Measurements from ENCODE around the gene PIK3R6. TPM values are rescaled to one million over a fixed set of nuclear protein-coding genes. Genes with fewer than 3 reads are reported as not detected.
"Not testable (repeated sequence)": the region's sequence is repeated elsewhere in the genome, so short reads cannot be mapped to it uniquely, and the experiment has no call there.

The PIK3R6 gene
- total RNA-seq, 1 donor from 2014 or later: 4.5 TPM

- peaks cover 12% of the 10 kb centered on the region for H3K36me3 Mint-ChIP-seq (ENCODE audit: low read depth)
- H3K4me1 Mint-ChIP-seq: peaks cover 2% of the 10 kb centered on the region
Observed at GRCh38 chr17:8826808-8827435, 40.6 kb downstream of the PIK3R6 start.

GRCh38 chr17:8825802-8826201, 41.7 kb downstream of the PIK3R6 start:
- Mint-ChIP-seq H3K27me3 (no peaks in the 10 kb centered on the region), H3K4me1 (peaks cover 2% of the 10 kb centered on the region), H3K36me3 (ENCODE audit: low read depth) (peaks cover 12% of the 10 kb centered on the region), H3K9me3 (no peaks in the 10 kb centered on the region), H3K27ac (no peak overlapping the region), H3K4me3 (no peak overlapping the region)
- no peak for DNase-seq
- intact Hi-C loops (cut with micrococcal nuclease): no loop called here

More at GRCh38 chr17:8826808-8827435, 40.6 kb downstream of the PIK3R6 start:
- no peak overlapping the region for H3K27ac Mint-ChIP-seq
- no peaks in the 10 kb centered on the region for H3K9me3 Mint-ChIP-seq
- no peaks in the 10 kb centered on the region for H3K27me3 Mint-ChIP-seq
- intact Hi-C loops (cut with micrococcal nuclease): no loop called here
- H3K4me3 Mint-ChIP-seq: no peak overlapping the region
- DNase-seq: no peak

GRCh38 chr17:8823279-8823678, 44.2 kb downstream of the PIK3R6 start:
- H3K9me3 Mint-ChIP-seq: no peaks in the 10 kb centered on the region
- H3K27me3 Mint-ChIP-seq: no peaks in the 10 kb centered on the region
- no peak for DNase-seq
- intact Hi-C loops (cut with micrococcal nuclease): no loop called here
- no peak overlapping the region for H3K27ac Mint-ChIP-seq
- peaks cover 14% of the 10 kb centered on the region for H3K36me3 Mint-ChIP-seq (ENCODE audit: low read depth)
- no peak overlapping the region for H3K4me3 Mint-ChIP-seq
- peaks cover 2% of the 10 kb centered on the region for H3K4me1 Mint-ChIP-seq

- Mint-ChIP-seq H3K9me3 (no peaks in the 10 kb centered on the region), H3K36me3 (ENCODE audit: low read depth) (peaks cover 14% of the 10 kb centered on the region), H3K27me3 (no peaks in the 10 kb centered on the region), H3K4me1 (peaks cover 2% of the 10 kb centered on the region), H3K27ac (no peak overlapping the region), H3K4me3 (no peak overlapping the region)
- no peak for DNase-seq
- intact Hi-C loops (cut with micrococcal nuclease): no loop called here
Observed at GRCh38 chr17:8822401-8823035, 45.0 kb downstream of the PIK3R6 start.

- H3K9me3 Mint-ChIP-seq: no peaks in the 10 kb centered on the region
- no peaks in the 10 kb centered on the region for H3K27me3 Mint-ChIP-seq
- intact Hi-C loops (cut with micrococcal nuclease): no loop called here
- H3K4me3 Mint-ChIP-seq: no peak overlapping the region
- DNase-seq: no peak
- peaks cover 14% of the 10 kb centered on the region for H3K36me3 Mint-ChIP-seq (ENCODE audit: low read depth)
- no peak overlapping the region for H3K27ac Mint-ChIP-seq
- H3K4me1 Mint-ChIP-seq: peaks cover 2% of the 10 kb centered on the region
Observed at GRCh38 chr17:8821446-8822105, 45.9 kb downstream of the PIK3R6 start.

GRCh38 chr17:8820311-8821010, 47.0 kb downstream of the PIK3R6 start:
- Mint-ChIP-seq H3K9me3 (no peaks in the 10 kb centered on the region), H3K4me3 (no peak overlapping the region), H3K4me1 (peaks cover 2% of the 10 kb centered on the region), H3K36me3 (ENCODE audit: low read depth) (peaks cover 14% of the 10 kb centered on the region), H3K27me3 (no peaks in the 10 kb centered on the region), H3K27ac (no peak overlapping the region)
- no peak for DNase-seq
- intact Hi-C loops (cut with micrococcal nuclease): no loop called here

GRCh38 chr17:8818654-8819330, 48.7 kb downstream of the PIK3R6 start:
- intact Hi-C loops (cut with micrococcal nuclease): no loop called here
- peaks cover 2% of the 10 kb centered on the region for H3K27me3 Mint-ChIP-seq
- peaks cover 18% of the 10 kb centered on the region for H3K36me3 Mint-ChIP-seq (ENCODE audit: low read depth)
- no peaks in the 10 kb centered on the region for H3K9me3 Mint-ChIP-seq
- no peak overlapping the region for H3K27ac Mint-ChIP-seq
- peaks cover 2% of the 10 kb centered on the region for H3K4me1 Mint-ChIP-seq
- no peak overlapping the region for H3K4me3 Mint-ChIP-seq
- DNase-seq: no peak

GRCh38 chr17:8818047-8818446, 49.4 kb downstream of the PIK3R6 start:
- H3K4me3 Mint-ChIP-seq: no peak overlapping the region
- no peak for DNase-seq
- no peak overlapping the region for H3K27ac Mint-ChIP-seq
- H3K9me3 Mint-ChIP-seq: no peaks in the 10 kb centered on the region
- intact Hi-C loops (cut with micrococcal nuclease): no loop called here
- peaks cover 23% of the 10 kb centered on the region for H3K36me3 Mint-ChIP-seq (ENCODE audit: low read depth)
- peaks cover 2% of the 10 kb centered on the region for H3K27me3 Mint-ChIP-seq
- H3K4me1 Mint-ChIP-seq: peaks cover 2% of the 10 kb centered on the region

- Mint-ChIP-seq H3K36me3 (ENCODE audit: low read depth) (peaks cover 39% of the 10 kb centered on the region), H3K27me3 (no peaks in the 10 kb centered on the region), H3K4me3 (no peak overlapping the region), H3K9me3 (peaks cover 15% of the 10 kb centered on the region), H3K27ac (no peak overlapping the region), H3K4me1 (peaks cover 2% of the 10 kb centered on the region)
- intact Hi-C loops (cut with micrococcal nuclease): no loop called here
- DNase-seq: no peak
Observed at GRCh38 chr17:8806926-8807550, 60.4 kb downstream of the PIK3R6 start.

- intact Hi-C loops (cut with micrococcal nuclease): no loop called here
- no peak overlapping the region for H3K27ac Mint-ChIP-seq
- peaks cover 8% of the 10 kb centered on the region for H3K9me3 Mint-ChIP-seq
- peaks cover 33% of the 10 kb centered on the region for H3K36me3 Mint-ChIP-seq (ENCODE audit: low read depth)
- H3K27me3 Mint-ChIP-seq: no peaks in the 10 kb centered on the region
- no peak overlapping the region for H3K4me3 Mint-ChIP-seq
- peaks cover 2% of the 10 kb centered on the region for H3K4me1 Mint-ChIP-seq
- DNase-seq: no peak
Observed at GRCh38 chr17:8806253-8806925, 61.1 kb downstream of the PIK3R6 start.

- DNase-seq; H3K4me3 Mint-ChIP-seq; intact Hi-C loops (cut with micrococcal nuclease); H3K9me3 Mint-ChIP-seq; H3K27ac Mint-ChIP-seq; H3K4me1 Mint-ChIP-seq; H3K27me3 Mint-ChIP-seq: not testable (repeated sequence)
- H3K36me3 Mint-ChIP-seq (ENCODE audit: low read depth): peaks cover 30% of the 10 kb centered on the region
Observed at GRCh38 chr17:8805396-8805795, 62.1 kb downstream of the PIK3R6 start.

GRCh38 chr17:8803531-8804420, 63.7 kb downstream of the PIK3R6 start:
- intact Hi-C loops (cut with micrococcal nuclease): no loop called here

More at GRCh38 chr17:8803531-8804420, 63.7 kb downstream of the PIK3R6 start:
- H3K4me3 Mint-ChIP-seq: no peak overlapping the region
- H3K9me3 Mint-ChIP-seq: no peaks in the 10 kb centered on the region
- DNase-seq: no peak
- H3K27ac Mint-ChIP-seq: no peak overlapping the region
- peaks cover 18% of the 10 kb centered on the region for H3K36me3 Mint-ChIP-seq (ENCODE audit: low read depth)
- no peaks in the 10 kb centered on the region for H3K27me3 Mint-ChIP-seq
- peaks cover 2% of the 10 kb centered on the region for H3K4me1 Mint-ChIP-seq
